ENCODE data around the gene LCE3A. TPM values are rescaled to one million over a fixed set of nuclear protein-coding genes. Genes with fewer than 3 reads are reported as not detected.

Gene LCE3A
- not detected in 2 replicates for total RNA-seq

DNA sequence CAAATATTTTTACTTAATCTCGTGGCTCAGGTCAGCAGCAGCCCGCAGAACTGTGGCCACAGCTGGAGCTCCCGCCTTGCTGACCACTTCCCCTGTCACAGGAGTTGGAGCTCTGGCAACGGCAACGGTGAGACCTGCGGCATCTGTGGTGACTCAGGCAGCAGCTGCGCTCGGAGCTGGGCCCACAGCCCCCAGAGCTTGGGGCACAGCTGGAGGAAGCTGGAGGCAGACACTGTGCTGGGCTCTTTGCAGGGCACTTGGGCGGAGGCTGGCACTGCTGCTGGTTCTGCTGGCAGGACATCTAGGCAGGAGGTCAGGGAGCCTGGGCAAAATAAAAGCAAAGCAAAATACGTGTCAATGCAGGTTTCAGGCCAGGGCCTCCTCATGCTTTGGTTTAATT is at the start of gene LCE3A:
Gene LCE3A, minus strand, starts transcription at position 301 of the 400 bp plus-strand sequence. Its CDS starts 0 bp downstream, at position 301.

GRCh38 chr1:152663098-152663497 is 40.2 kb upstream of the LCE3A start, which contains the start of gene LCE2D:
LCE2D (plus strand) TSS chr1:152663380; CDS start chr1:152664106, 726 bp downstream.

GRCh38 chr1:152613511-152613910 is 9.4 kb downstream of the LCE3A start, which contains the start of gene LCE3B:
LCE3B (plus strand) TSS chr1:152613811; CDS start chr1:152613811, 0 bp downstream.

GRCh38 chr1:152599934-152600333 is 23.0 kb downstream of the LCE3A start, which contains the start of gene LCE3C:
LCE3C (plus strand) TSS chr1:152600234; CDS start chr1:152600732, 498 bp downstream.

GRCh38 chr1:152580433-152580832 is 42.5 kb downstream of the LCE3A start, which contains the start of gene LCE3D:
LCE3D (minus strand) TSS chr1:152580516; CDS start chr1:152579936, 580 bp downstream.

Other genes with a start within 250 kb of the LCE3A start
- 3.8 and 24.6 TPM in 2 replicates for gene CRNN, start 208.8 kb downstream of the LCE3A start, total RNA-seq
- not detected in 2 replicates for gene LCE5A, start 112.3 kb downstream of the LCE3A start, total RNA-seq
- 0.21 and 49.9 TPM in 2 replicates for gene CRCT1, start 108.6 kb downstream of the LCE3A start, total RNA-seq
- 8.5 TPM in 1 of 2 replicates, not detected in the other for gene LCE3E, start 56.3 kb downstream of the LCE3A start, total RNA-seq
- gene LCE3D, start 42.6 kb downstream of the LCE3A start, total RNA-seq = 35.9 TPM in 1 of 2 replicates, not detected in the other
- gene LCE3C, start 22.9 kb downstream of the LCE3A start, total RNA-seq = not detected in 2 replicates
- gene LCE3B, start 9.3 kb downstream of the LCE3A start, total RNA-seq = not detected in 2 replicates
- gene LCE2D, start 40.3 kb upstream of the LCE3A start, total RNA-seq = not detected in 2 replicates
- not detected in 2 replicates for gene LCE2C, start 52.2 kb upstream of the LCE3A start, total RNA-seq
- not detected in 2 replicates for gene LCE2B, start 63.0 kb upstream of the LCE3A start, total RNA-seq
- gene LCE2A, start 75.2 kb upstream of the LCE3A start, total RNA-seq = not detected in 2 replicates
- gene LCE4A, start 85.1 kb upstream of the LCE3A start, total RNA-seq = not detected in 2 replicates
- 0.34 TPM in 1 of 2 replicates, not detected in the other for gene KPRP, start 134.9 kb upstream of the LCE3A start, total RNA-seq
- not detected in 2 replicates for gene LCE1F, start 152.0 kb upstream of the LCE3A start, total RNA-seq
- gene LCE1E, start 163.2 kb upstream of the LCE3A start, total RNA-seq = not detected in 2 replicates
- not detected in 2 replicates for gene LCE1D, start 173.6 kb upstream of the LCE3A start, total RNA-seq
- gene LCE1C, start 183.5 kb upstream of the LCE3A start, total RNA-seq = 0.34 TPM in 1 of 2 replicates, not detected in the other
- not detected in 2 replicates for gene LCE1B, start 188.9 kb upstream of the LCE3A start, total RNA-seq
- 0.34 TPM in 1 of 2 replicates, not detected in the other for gene LCE1A, start 204.4 kb upstream of the LCE3A start, total RNA-seq
- not detected in 2 replicates for gene LCE6A, start 219.8 kb upstream of the LCE3A start, total RNA-seq
- gene LCE7A, start 236.9 kb upstream of the LCE3A start, total RNA-seq = not detected in 2 replicates